ENCODE results near the gene EMC1.

- TF ChIP-seq CTCF (IDR thresholded peaks at IDR 0.05) (no peak), ZFX (IDR thresholded peaks at IDR 0.05; ENCODE audit: borderline replicate concordance) (no peak)
Observed at GRCh38 chr1:19205845-19206244, 45.5 kb downstream of the EMC1 start.
